Measurements from ENCODE around the gene COX19. TPM values are rescaled to one million over a fixed set of nuclear protein-coding genes. Genes with fewer than 3 reads are reported as not detected.

Gene COX19
- total RNA-seq, 4 donors from 2014 or later, result 2.6 to 32.5 (median 20.1) TPM

DNA sequence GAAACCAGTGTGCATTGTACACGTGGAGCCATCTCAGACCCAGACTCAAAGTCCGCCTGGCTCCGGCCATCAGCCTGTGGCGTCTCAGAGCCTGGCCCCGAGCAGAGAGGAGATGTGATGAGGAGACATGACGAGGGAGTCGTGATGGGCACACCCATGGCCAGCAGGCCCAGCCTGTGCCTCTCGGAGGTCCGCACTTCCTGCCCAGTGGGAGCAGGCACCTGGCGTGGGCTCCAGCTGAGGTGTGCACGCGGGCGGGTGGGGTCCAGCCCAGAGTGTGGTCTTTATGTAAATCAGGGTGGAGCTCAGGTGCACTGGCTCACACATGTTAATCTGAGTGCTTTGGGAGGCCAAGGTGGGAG lies 43.0 kb upstream of the COX19 start:
- H3K4me1 ChIP-seq, result no peaks in the 10 kb centered on the region
- no peaks in the 10 kb centered on the region for H3K27me3 ChIP-seq
- no peak overlapping the region for H3K4me3 ChIP-seq
- intact Hi-C loops (cut with DNase I; ENCODE audit: low total_unique reads), result no loop called here
- H3K36me3 ChIP-seq, result no peaks in the 10 kb centered on the region
- H3K9me3 ChIP-seq, result no peaks in the 10 kb centered on the region
- no peak for DNase-seq
- H3K27ac ChIP-seq, result no peak overlapping the region
- no peak for TF ChIP-seq POLR2A (IDR thresholded peaks at IDR 0.05)
- TF ChIP-seq, protein P1, sequence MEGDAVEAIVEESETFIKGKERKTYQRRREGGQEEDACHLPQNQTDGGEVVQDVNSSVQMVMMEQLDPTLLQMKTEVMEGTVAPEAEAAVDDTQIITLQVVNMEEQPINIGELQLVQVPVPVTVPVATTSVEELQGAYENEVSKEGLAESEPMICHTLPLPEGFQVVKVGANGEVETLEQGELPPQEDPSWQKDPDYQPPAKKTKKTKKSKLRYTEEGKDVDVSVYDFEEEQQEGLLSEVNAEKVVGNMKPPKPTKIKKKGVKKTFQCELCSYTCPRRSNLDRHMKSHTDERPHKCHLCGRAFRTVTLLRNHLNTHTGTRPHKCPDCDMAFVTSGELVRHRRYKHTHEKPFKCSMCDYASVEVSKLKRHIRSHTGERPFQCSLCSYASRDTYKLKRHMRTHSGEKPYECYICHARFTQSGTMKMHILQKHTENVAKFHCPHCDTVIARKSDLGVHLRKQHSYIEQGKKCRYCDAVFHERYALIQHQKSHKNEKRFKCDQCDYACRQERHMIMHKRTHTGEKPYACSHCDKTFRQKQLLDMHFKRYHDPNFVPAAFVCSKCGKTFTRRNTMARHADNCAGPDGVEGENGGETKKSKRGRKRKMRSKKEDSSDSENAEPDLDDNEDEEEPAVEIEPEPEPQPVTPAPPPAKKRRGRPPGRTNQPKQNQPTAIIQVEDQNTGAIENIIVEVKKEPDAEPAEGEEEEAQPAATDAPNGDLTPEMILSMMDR (IDR thresholded peaks at IDR 0.05), result no peak

DNA sequence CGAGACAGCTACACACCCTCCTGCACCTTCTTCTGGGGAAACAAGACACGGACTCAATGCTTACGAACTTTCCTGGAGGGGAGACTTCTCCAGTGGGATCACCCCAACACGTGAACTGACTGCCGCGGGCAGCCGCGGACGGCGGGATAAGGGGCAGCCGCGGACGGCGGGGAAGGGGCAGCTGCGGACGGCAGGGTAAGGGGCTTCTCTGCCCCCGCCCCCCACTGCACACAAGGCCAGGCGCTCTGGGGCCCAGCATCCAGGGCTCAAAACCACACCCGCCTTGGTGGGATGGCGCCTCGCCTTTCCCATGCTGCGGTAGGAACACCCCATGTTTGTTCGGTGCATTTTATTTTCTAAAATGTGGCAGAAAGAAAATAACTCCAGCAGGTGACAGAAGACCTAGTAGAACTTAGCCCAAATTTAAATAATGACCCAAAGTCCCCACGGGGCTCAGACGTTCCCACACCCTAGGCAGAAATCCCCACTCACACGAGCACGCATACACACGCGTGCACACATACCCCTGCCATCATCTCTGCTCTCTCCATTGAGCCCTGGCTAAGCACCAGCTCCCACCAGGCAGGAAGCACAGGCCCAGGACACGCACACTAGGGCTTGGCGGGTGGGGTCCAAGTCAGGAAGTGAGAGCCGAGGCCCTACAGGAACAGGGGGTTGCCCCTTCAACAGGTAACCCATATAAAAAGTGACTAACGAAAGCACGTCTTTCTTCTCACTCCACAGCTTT lies 42.4 kb upstream of the COX19 start:
- Histone ChIP-seq H3K4me1 (no peaks in the 10 kb centered on the region), H3K27me3 (no peaks in the 10 kb centered on the region), H3K9me3 (no peaks in the 10 kb centered on the region), H3K36me3 (no peaks in the 10 kb centered on the region), H3K4me3 (no peak overlapping the region), H3K27ac (no peak overlapping the region)
- no peak for DNase-seq
- intact Hi-C loops (cut with DNase I; ENCODE audit: low total_unique reads), result no loop called here
- TF ChIP-seq POLR2A (IDR thresholded peaks at IDR 0.05), result no peak
- TF ChIP-seq, protein P1 (IDR thresholded peaks at IDR 0.05), result no peak

DNA sequence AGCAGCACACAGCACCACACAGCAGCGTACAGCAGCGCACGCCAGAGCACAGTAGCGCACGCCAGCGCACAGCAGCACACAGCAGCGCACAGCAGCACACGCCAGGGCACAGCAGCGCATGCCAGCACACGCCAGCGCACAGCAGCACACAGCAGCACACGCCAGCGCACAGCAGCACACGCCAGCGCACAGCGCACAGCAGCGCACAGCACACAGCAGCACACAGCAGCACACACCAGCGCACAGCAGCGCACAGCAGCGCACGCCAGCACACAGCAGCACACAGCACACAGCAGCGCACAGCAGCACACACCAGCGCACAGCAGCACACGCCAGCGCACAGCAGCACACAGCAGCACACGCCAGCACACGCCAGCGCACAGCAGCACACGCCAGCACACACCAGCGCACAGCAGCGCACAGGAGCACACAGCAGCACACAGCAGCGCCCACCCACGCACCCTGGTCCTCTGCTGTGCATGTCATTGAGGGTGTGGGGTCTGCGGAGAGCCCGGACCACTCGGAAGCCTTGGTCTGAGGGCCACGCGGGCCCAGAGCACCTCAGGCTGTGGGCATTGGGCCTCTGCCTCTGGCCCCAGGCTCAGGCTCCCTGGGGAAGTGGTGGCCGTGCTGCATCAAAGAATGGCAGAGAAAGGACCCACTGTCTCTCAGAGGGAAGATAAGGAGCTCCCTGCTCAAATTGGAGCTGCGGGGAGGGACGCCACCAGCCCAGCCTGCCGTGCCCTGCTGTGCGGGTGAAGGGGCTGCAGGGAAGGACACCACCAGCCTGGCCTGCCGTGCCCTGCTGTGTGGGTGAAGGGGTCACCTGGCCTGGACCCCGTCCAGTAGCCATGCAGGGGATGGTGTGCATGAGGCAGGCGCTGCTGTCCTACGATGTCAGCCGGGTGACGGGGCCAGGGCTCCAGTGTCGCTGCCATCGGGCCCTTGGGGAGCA lies 41.5 kb upstream of the COX19 start:
- H3K9me3 ChIP-seq, result no peaks in the 10 kb centered on the region
- no peaks in the 10 kb centered on the region for H3K4me1 ChIP-seq
- no peaks in the 10 kb centered on the region for H3K27me3 ChIP-seq
- TF ChIP-seq POLR2A (IDR thresholded peaks at IDR 0.05), result no peak
- TF ChIP-seq, protein P1 (IDR thresholded peaks at IDR 0.05), result no peak
- DNase-seq, result no peak
- intact Hi-C loops (cut with DNase I; ENCODE audit: low total_unique reads), result no loop called here
- no peak overlapping the region for H3K27ac ChIP-seq
- H3K4me3 ChIP-seq, result no peak overlapping the region
- no peaks in the 10 kb centered on the region for H3K36me3 ChIP-seq

DNA sequence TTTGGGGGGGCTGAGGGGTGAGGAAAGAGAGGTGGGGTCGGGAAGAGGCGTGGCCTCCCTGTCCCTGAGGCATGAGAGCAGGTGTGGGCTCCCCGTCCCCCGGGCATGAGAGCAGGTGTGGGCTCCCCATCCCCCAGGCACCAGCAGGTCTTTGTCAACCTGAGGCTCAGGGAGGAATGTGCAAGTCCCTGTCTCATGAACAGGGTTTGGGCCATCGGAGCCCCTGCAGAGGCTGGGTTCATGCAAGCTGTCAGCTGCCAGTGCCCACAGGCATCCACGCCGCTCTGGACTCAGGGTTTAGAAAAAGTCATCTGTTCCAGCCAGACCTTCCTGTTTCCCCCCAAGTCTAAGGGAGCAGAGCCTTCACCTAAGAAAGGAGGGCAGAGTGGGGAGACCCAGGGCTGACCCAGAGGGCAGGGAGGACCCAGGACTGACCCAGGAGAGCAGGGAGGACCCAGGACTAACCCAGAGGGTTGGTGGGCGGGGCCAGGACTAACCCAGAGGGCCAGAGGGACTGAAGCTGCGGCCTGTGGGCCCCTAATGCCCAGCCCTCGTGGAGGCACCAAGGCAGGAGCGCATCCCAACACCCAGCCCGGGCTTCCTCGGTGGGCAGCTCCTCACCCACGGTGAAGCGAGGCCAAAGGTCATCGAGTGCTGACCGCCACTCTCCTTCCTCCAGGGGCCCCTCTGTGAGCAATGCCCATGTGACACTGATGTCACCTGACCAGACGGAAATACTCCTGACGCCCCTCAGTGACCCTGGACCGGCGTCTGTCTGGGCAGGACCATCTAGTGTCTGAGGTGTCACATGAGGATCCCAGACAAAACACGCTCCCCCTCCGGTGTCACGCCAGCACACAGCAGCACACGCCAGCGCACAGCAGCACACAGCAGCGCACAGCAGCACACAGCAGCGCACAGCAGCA lies 40.1 kb upstream of the COX19 start:
- no peaks in the 10 kb centered on the region for H3K36me3 ChIP-seq
- no peaks in the 10 kb centered on the region for H3K9me3 ChIP-seq
- H3K4me3 ChIP-seq, result no peak overlapping the region
- H3K27me3 ChIP-seq, result no peaks in the 10 kb centered on the region
- no peaks in the 10 kb centered on the region for H3K4me1 ChIP-seq
- no peak for DNase-seq
- intact Hi-C loops (cut with DNase I; ENCODE audit: low total_unique reads), result no loop called here
- TF ChIP-seq, protein P1 (IDR thresholded peaks at IDR 0.05), result no peak
- TF ChIP-seq POLR2A (IDR thresholded peaks at IDR 0.05), result no peak
- no peak overlapping the region for H3K27ac ChIP-seq

All from uterus (tissue), 4 donors.